NCI-H1092 treated with DMSO at 0.1 percent for 48 hours (cell line): ENCODE results near the gene CYP1A2.
"Not testable (repeated sequence)": the region's sequence is repeated elsewhere in the genome, so short reads cannot be mapped to it uniquely, and the experiment has no call there.

Experiments used
- DNase-seq: peaks from one replicate; lab custom pipeline; 2025; lab: John Stamatoyannopoulos, UW

The CYP1A2 gene

GRCh38 chr15:74748322-74748946, at the start of gene CYP1A2:
TSS of gene CYP1A2 (plus strand) at chr15:74748845. CDS start at chr15:74749739, 894 bp downstream.
- DNase-seq, result no peak

- DNase-seq, result no peak
Observed at GRCh38 chr15:74709011-74709410, 39.6 kb upstream of the CYP1A2 start.

GRCh38 chr15:74709892-74710291, 38.8 kb upstream of the CYP1A2 start:
- DNase-seq, result no peak

GRCh38 chr15:74710319-74711094, 38.1 kb upstream of the CYP1A2 start:
- DNase-seq, result no peak

- no peak for DNase-seq
Observed at GRCh38 chr15:74712311-74712710, 36.3 kb upstream of the CYP1A2 start.

- no peak for DNase-seq
Observed at GRCh38 chr15:74716651-74717050, 32.0 kb upstream of the CYP1A2 start.

- DNase-seq, result no peak
Observed at GRCh38 chr15:74722591-74722990, 26.1 kb upstream of the CYP1A2 start.

GRCh38 chr15:74723187-74723586, 25.5 kb upstream of the CYP1A2 start:
- DNase-seq, result no peak

- DNase-seq, result peak; percentile 28
Observed at GRCh38 chr15:74723754-74724334, 24.8 kb upstream of the CYP1A2 start.

GRCh38 chr15:74724570-74725224, 23.9 kb upstream of the CYP1A2 start:
- DNase-seq, result no peak

GRCh38 chr15:74725225-74725774, 23.3 kb upstream of the CYP1A2 start, which contains the start of gene CYP1A1:
TSS of gene CYP1A1 (minus strand) at chr15:74725528. CDS start at chr15:74723097, 2,431 bp downstream.
- DNase-seq, result no peak

GRCh38 chr15:74725845-74726773, 22.5 kb upstream of the CYP1A2 start:
- DNase-seq, result no peak

- no peak for DNase-seq
Observed at GRCh38 chr15:74726774-74727164, 21.9 kb upstream of the CYP1A2 start.

GRCh38 chr15:74727727-74728126, 20.9 kb upstream of the CYP1A2 start:
- DNase-seq, result no peak

- not testable (repeated sequence) for DNase-seq
Observed at GRCh38 chr15:74728699-74729098, 19.9 kb upstream of the CYP1A2 start.

GRCh38 chr15:74729372-74729771, 19.3 kb upstream of the CYP1A2 start:
- DNase-seq, result not testable (repeated sequence)

GRCh38 chr15:74730619-74731316, 17.9 kb upstream of the CYP1A2 start:
- no peak for DNase-seq

- DNase-seq, result no peak
Observed at GRCh38 chr15:74732846-74733245, 15.8 kb upstream of the CYP1A2 start.

GRCh38 chr15:74733269-74733668, 15.4 kb upstream of the CYP1A2 start:
- DNase-seq, result no peak

- no peak for DNase-seq
Observed at GRCh38 chr15:74735305-74735704, 13.3 kb upstream of the CYP1A2 start.
